Measurements from ENCODE around the gene PKDCC.

PKDCC gene

GRCh38 chr2:42051543-42052235, 3.9 kb downstream of the PKDCC start:
- Histone ChIP-seq H3K27ac (ENCODE audit: low read depth, low read length) (peak overlapping the region; percentile 15), H3K27me3 (ENCODE audit: control insufficient read depth, insufficient read depth, low read length) (peaks cover 14% of the 10 kb centered on the region), H3K9ac (ENCODE audit: low read depth, low read length) (no peak overlapping the region), H3K4me3 (ENCODE audit: low read depth, low read length) (no peak overlapping the region), H3K36me3 (ENCODE audit: control insufficient read depth, insufficient read depth, low read length) (peaks cover 36% of the 10 kb centered on the region), H3K9me3 (ENCODE audit: control insufficient read depth, insufficient read depth, low read length) (no peaks in the 10 kb centered on the region), H3K4me1 (ENCODE audit: control insufficient read depth, insufficient read depth, low read length) (peaks cover 37% of the 10 kb centered on the region)

- Histone ChIP-seq H3K27ac (ENCODE audit: low read depth, low read length) (peak overlapping the region; percentile 21), H3K27me3 (ENCODE audit: control insufficient read depth, insufficient read depth, low read length) (peaks cover 14% of the 10 kb centered on the region), H3K9ac (ENCODE audit: low read depth, low read length) (no peak overlapping the region), H3K4me1 (ENCODE audit: control insufficient read depth, insufficient read depth, low read length) (peaks cover 34% of the 10 kb centered on the region), H3K4me3 (ENCODE audit: low read depth, low read length) (no peak overlapping the region), H3K36me3 (ENCODE audit: control insufficient read depth, insufficient read depth, low read length) (peaks cover 48% of the 10 kb centered on the region), H3K9me3 (ENCODE audit: control insufficient read depth, insufficient read depth, low read length) (no peaks in the 10 kb centered on the region)
These were observed 5.1 kb downstream of the PKDCC start for GRCh38 chr2:42052702-42053481.

- Histone ChIP-seq H3K27ac (ENCODE audit: low read depth, low read length) (peak overlapping the region; percentile 21), H3K9me3 (ENCODE audit: control insufficient read depth, insufficient read depth, low read length) (no peaks in the 10 kb centered on the region), H3K4me3 (ENCODE audit: low read depth, low read length) (no peak overlapping the region), H3K36me3 (ENCODE audit: control insufficient read depth, insufficient read depth, low read length) (peaks cover 52% of the 10 kb centered on the region), H3K4me1 (ENCODE audit: control insufficient read depth, insufficient read depth, low read length) (peaks cover 34% of the 10 kb centered on the region), H3K27me3 (ENCODE audit: control insufficient read depth, insufficient read depth, low read length) (peaks cover 14% of the 10 kb centered on the region), H3K9ac (ENCODE audit: low read depth, low read length) (no peak overlapping the region)
These were observed 5.6 kb downstream of the PKDCC start for GRCh38 chr2:42053482-42053790.

- peak overlapping the region; percentile 34 for H3K27ac ChIP-seq (ENCODE audit: low read depth, low read length)
- peaks cover 8% of the 10 kb centered on the region for H3K27me3 ChIP-seq (ENCODE audit: control insufficient read depth, insufficient read depth, low read length)
- no peaks in the 10 kb centered on the region for H3K9me3 ChIP-seq (ENCODE audit: control insufficient read depth, insufficient read depth, low read length)
- peaks cover 58% of the 10 kb centered on the region for H3K36me3 ChIP-seq (ENCODE audit: control insufficient read depth, insufficient read depth, low read length)
- H3K9ac ChIP-seq (ENCODE audit: low read depth, low read length): no peak overlapping the region
- H3K4me3 ChIP-seq (ENCODE audit: low read depth, low read length): no peak overlapping the region
- peaks cover 31% of the 10 kb centered on the region for H3K4me1 ChIP-seq (ENCODE audit: control insufficient read depth, insufficient read depth, low read length)
These were observed 6.2 kb downstream of the PKDCC start for GRCh38 chr2:42053791-42054701.

- Histone ChIP-seq H3K4me1 (ENCODE audit: control insufficient read depth, insufficient read depth, low read length) (peaks cover 23% of the 10 kb centered on the region), H3K9me3 (ENCODE audit: control insufficient read depth, insufficient read depth, low read length) (no peaks in the 10 kb centered on the region), H3K9ac (ENCODE audit: low read depth, low read length) (no peak overlapping the region), H3K4me3 (ENCODE audit: low read depth, low read length) (no peak overlapping the region), H3K27me3 (ENCODE audit: control insufficient read depth, insufficient read depth, low read length) (no peaks in the 10 kb centered on the region), H3K36me3 (ENCODE audit: control insufficient read depth, insufficient read depth, low read length) (peaks cover 63% of the 10 kb centered on the region), H3K27ac (ENCODE audit: low read depth, low read length) (peak overlapping the region; percentile 34)
These were observed 7.1 kb downstream of the PKDCC start for GRCh38 chr2:42054714-42055430.

GRCh38 chr2:42055573-42056514, 8.0 kb downstream of the PKDCC start:
- H3K9me3 ChIP-seq (ENCODE audit: control insufficient read depth, insufficient read depth, low read length): no peaks in the 10 kb centered on the region
- H3K4me3 ChIP-seq (ENCODE audit: low read depth, low read length): no peak overlapping the region
- no peaks in the 10 kb centered on the region for H3K27me3 ChIP-seq (ENCODE audit: control insufficient read depth, insufficient read depth, low read length)
- peaks cover 18% of the 10 kb centered on the region for H3K4me1 ChIP-seq (ENCODE audit: control insufficient read depth, insufficient read depth, low read length)
- no peak overlapping the region for H3K27ac ChIP-seq (ENCODE audit: low read depth, low read length)
- H3K9ac ChIP-seq (ENCODE audit: low read depth, low read length): no peak overlapping the region
- H3K36me3 ChIP-seq (ENCODE audit: control insufficient read depth, insufficient read depth, low read length): peaks cover 63% of the 10 kb centered on the region

GRCh38 chr2:42057159-42057901, 9.5 kb downstream of the PKDCC start:
- Histone ChIP-seq H3K9ac (ENCODE audit: low read depth, low read length) (no peak overlapping the region), H3K27me3 (ENCODE audit: control insufficient read depth, insufficient read depth, low read length) (no peaks in the 10 kb centered on the region), H3K36me3 (ENCODE audit: control insufficient read depth, insufficient read depth, low read length) (peaks cover 56% of the 10 kb centered on the region), H3K27ac (ENCODE audit: low read depth, low read length) (no peak overlapping the region), H3K4me3 (ENCODE audit: low read depth, low read length) (no peak overlapping the region), H3K9me3 (ENCODE audit: control insufficient read depth, insufficient read depth, low read length) (no peaks in the 10 kb centered on the region), H3K4me1 (ENCODE audit: control insufficient read depth, insufficient read depth, low read length) (peaks cover 12% of the 10 kb centered on the region)

- H3K4me3 ChIP-seq (ENCODE audit: low read depth, low read length): no peak overlapping the region
- no peaks in the 10 kb centered on the region for H3K9me3 ChIP-seq (ENCODE audit: control insufficient read depth, insufficient read depth, low read length)
- no peak overlapping the region for H3K27ac ChIP-seq (ENCODE audit: low read depth, low read length)
- H3K4me1 ChIP-seq (ENCODE audit: control insufficient read depth, insufficient read depth, low read length): peaks cover 8% of the 10 kb centered on the region
- no peak overlapping the region for H3K9ac ChIP-seq (ENCODE audit: low read depth, low read length)
- H3K36me3 ChIP-seq (ENCODE audit: control insufficient read depth, insufficient read depth, low read length): peaks cover 56% of the 10 kb centered on the region
- H3K27me3 ChIP-seq (ENCODE audit: control insufficient read depth, insufficient read depth, low read length): no peaks in the 10 kb centered on the region
These were observed 10.2 kb downstream of the PKDCC start for GRCh38 chr2:42057902-42058450.

- H3K4me3 ChIP-seq (ENCODE audit: low read depth, low read length): no peak overlapping the region
- peaks cover 4% of the 10 kb centered on the region; the same call in 1 of the 2 replicates for H3K4me1 ChIP-seq (ENCODE audit: control insufficient read depth, insufficient read depth, low read length)
- no peak overlapping the region for H3K9ac ChIP-seq (ENCODE audit: low read depth, low read length)
- H3K27ac ChIP-seq (ENCODE audit: low read depth, low read length): peak overlapping the region; percentile 43
- no peaks in the 10 kb centered on the region for H3K9me3 ChIP-seq (ENCODE audit: control insufficient read depth, insufficient read depth, low read length)
- peaks cover 45% of the 10 kb centered on the region for H3K36me3 ChIP-seq (ENCODE audit: control insufficient read depth, insufficient read depth, low read length)
- no peaks in the 10 kb centered on the region for H3K27me3 ChIP-seq (ENCODE audit: control insufficient read depth, insufficient read depth, low read length)
These were observed 11.6 kb downstream of the PKDCC start for GRCh38 chr2:42059261-42059898.

Measured in HUES48 (cell line).